ENCODE data around the gene USP40.

Gene USP40

GRCh38 chr2:233572468-233572867, 5.9 kb upstream of the USP40 start:
- TF ChIP-seq ZNF274 (IDR thresholded peaks at IDR 0.05; ENCODE audit: low read depth, low read length): no peak
- H3K4me3 ChIP-seq (ENCODE audit: low read length): no peak overlapping the region

- TF ChIP-seq ZNF274 (IDR thresholded peaks at IDR 0.05; ENCODE audit: low read depth, low read length): no peak
- no peak overlapping the region for H3K4me3 ChIP-seq (ENCODE audit: low read length)
Observed at GRCh38 chr2:233571462-233571861, 4.9 kb upstream of the USP40 start.

GRCh38 chr2:233571001-233571400, 4.4 kb upstream of the USP40 start:
- H3K4me3 ChIP-seq (ENCODE audit: low read length): no peak overlapping the region
- no peak for TF ChIP-seq ZNF274 (IDR thresholded peaks at IDR 0.05; ENCODE audit: low read depth, low read length)

- H3K4me3 ChIP-seq (ENCODE audit: low read length): peak overlapping the region; percentile 82
- no peak for TF ChIP-seq ZNF274 (IDR thresholded peaks at IDR 0.05; ENCODE audit: low read depth, low read length)
Observed at GRCh38 chr2:233565685-233566140, 869 bp downstream of the USP40 start.

- TF ChIP-seq ZNF274 (IDR thresholded peaks at IDR 0.05; ENCODE audit: low read depth, low read length): no peak
- H3K4me3 ChIP-seq (ENCODE audit: low read length): no peak overlapping the region
Observed at GRCh38 chr2:233563663-233564430, 2.7 kb downstream of the USP40 start.

- TF ChIP-seq ZNF274 (IDR thresholded peaks at IDR 0.05; ENCODE audit: low read depth, low read length): no peak
- H3K4me3 ChIP-seq (ENCODE audit: low read length): no peak overlapping the region
Observed at GRCh38 chr2:233556881-233557736, 9.5 kb downstream of the USP40 start.

- H3K4me3 ChIP-seq (ENCODE audit: low read length): no peak overlapping the region
- no peak for TF ChIP-seq ZNF274 (IDR thresholded peaks at IDR 0.05; ENCODE audit: low read depth, low read length)
Observed at GRCh38 chr2:233553366-233553765, 13.2 kb downstream of the USP40 start.

- no peak for TF ChIP-seq ZNF274 (IDR thresholded peaks at IDR 0.05; ENCODE audit: low read depth, low read length)
Observed at GRCh38 chr2:233551491-233551890, 15.1 kb downstream of the USP40 start.

GRCh38 chr2:233546774-233547173, 19.8 kb downstream of the USP40 start:
- H3K4me3 ChIP-seq (ENCODE audit: low read length): no peak overlapping the region
- TF ChIP-seq ZNF274 (IDR thresholded peaks at IDR 0.05; ENCODE audit: low read depth, low read length): no peak

More at GRCh38 chr2:233551491-233551890, 15.1 kb downstream of the USP40 start:
- no peak overlapping the region for H3K4me3 ChIP-seq (ENCODE audit: low read length)

GRCh38 chr2:233546101-233546500, 20.5 kb downstream of the USP40 start:
- TF ChIP-seq ZNF274 (IDR thresholded peaks at IDR 0.05; ENCODE audit: low read depth, low read length): no peak
- H3K4me3 ChIP-seq (ENCODE audit: low read length): no peak overlapping the region

GRCh38 chr2:233544200-233544610, 22.4 kb downstream of the USP40 start:
- H3K4me3 ChIP-seq (ENCODE audit: low read length): no peak overlapping the region
- TF ChIP-seq ZNF274 (IDR thresholded peaks at IDR 0.05; ENCODE audit: low read depth, low read length): no peak

GRCh38 chr2:233542507-233542906, 24.1 kb downstream of the USP40 start:
- H3K4me3 ChIP-seq (ENCODE audit: low read length): no peak overlapping the region
- no peak for TF ChIP-seq ZNF274 (IDR thresholded peaks at IDR 0.05; ENCODE audit: low read depth, low read length)

- H3K4me3 ChIP-seq (ENCODE audit: low read length): no peak overlapping the region
- TF ChIP-seq ZNF274 (IDR thresholded peaks at IDR 0.05; ENCODE audit: low read depth, low read length): no peak
Observed at GRCh38 chr2:233538741-233539140, 27.8 kb downstream of the USP40 start.

GRCh38 chr2:233535271-233535670, 31.3 kb downstream of the USP40 start:
- no peak for TF ChIP-seq ZNF274 (IDR thresholded peaks at IDR 0.05; ENCODE audit: low read depth, low read length)

GRCh38 chr2:233532971-233533370, 33.6 kb downstream of the USP40 start:
- no peak for TF ChIP-seq ZNF274 (IDR thresholded peaks at IDR 0.05; ENCODE audit: low read depth, low read length)
- H3K4me3 ChIP-seq (ENCODE audit: low read length): no peak overlapping the region

More at GRCh38 chr2:233535271-233535670, 31.3 kb downstream of the USP40 start:
- no peak overlapping the region for H3K4me3 ChIP-seq (ENCODE audit: low read length)
